Heart left ventricle (tissue), 13 donors: ENCODE measurements around the gene SHMT2.

Experiments
- CTCF ChIP-seq, 12 donors: fragments of 200-600 bp; sonication (generic) in 4 of 12; IDR thresholded peaks; one replicate each; pipeline versions ENCODE4 v1.5.0 to v1.8.0; 2018 to 2022; ENCODE audit warnings: antibody characterized with exemption in 12 of 12, mild to moderate bottlenecking in 5 of 12
- POLR2A ChIP-seq, 2 donors: fragments of 450-650 bp; IDR thresholded peaks; one replicate each; pipeline ENCODE4 v1.6.1; 2017; ENCODE audit warnings: antibody characterized with exemption in 2 of 2, mild to moderate bottlenecking in 2 of 2, moderate library complexity in 2 of 2
- donor health status: ischemic (EF 13 %, LVEDD 7.1; RV severe dilation, severe dysfunction).
- donor health status: DM: no; HTN: yes; CAD: no.
- donor health status: DM: no; HTN: no; CAD: no.
- donor health status: ischemic (EF 25% LVEDD 6.9; RV normal size, moderate dysfunction).
- donor health status: ischemic (EF 25% LVEDD 5.7; RV mildly dilated, moderate dysfunction).
- donor health status: ischemic (EF 35%, LVEDD 5.7; RV mildly dilated, moderate dysfunction).
- donor health status: nonischemic (EF 11% LVEDD 7.7; RV severe dilation, severe dysfunction).
- donor health status: DM: yes; HTN: yes; CAD: no.
- donor health status: PGD.
- donor health status: ischemic (EF 29% LVEDD 5.4; RV normal size, mild dysfunction).
- donor health status: nonischemic (EF 23%, LVEDD 6.1; RV moderate dilation, normal function).

DNA sequence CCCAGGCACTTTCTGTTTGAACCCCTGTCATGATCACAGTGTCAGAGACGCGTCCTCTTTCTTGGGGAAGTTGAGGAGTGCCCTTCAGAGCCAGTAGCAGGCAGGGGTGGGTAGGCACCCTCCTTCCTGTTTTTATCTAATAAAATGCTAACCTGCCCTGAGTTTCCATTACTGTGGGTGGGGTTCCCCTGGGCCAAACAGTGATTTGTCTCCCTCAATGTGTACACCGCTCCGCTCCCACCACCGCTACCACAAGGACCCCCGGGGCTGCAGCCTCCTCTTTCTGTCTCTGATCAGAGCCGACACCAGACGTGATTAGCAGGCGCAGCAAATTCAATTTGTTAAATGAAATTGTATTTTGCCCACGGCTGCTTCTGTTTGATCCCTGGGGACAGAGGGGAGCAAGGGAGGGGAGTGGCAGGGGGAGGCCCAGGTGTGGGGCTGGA lies 5.1 kb downstream of the SHMT2 start:
- TF ChIP-seq CTCF (IDR thresholded peaks at IDR 0.05) (no peak), POLR2A (IDR thresholded peaks at IDR 0.05) (no peak)
